Stimulated activated CD8-positive, alpha-beta memory T cell treated with anti-CD3 and anti-CD28 coated beads, Interleukin-15, amount 100 ng/mL, for 48 hours (primary cell): Measurements from ENCODE around the gene AGO3.
"Not testable (repeated sequence)": the region's sequence is repeated elsewhere in the genome, so short reads cannot be mapped to it uniquely, and the experiment has no call there.

Experiments
- DNase-seq, 2 donors: peaks; one replicate each; pipeline ENCODE4 v3.0.0-alpha.2; 2020; ENCODE audit warnings: low read depth in 2 of 2

Gene AGO3

DNA sequence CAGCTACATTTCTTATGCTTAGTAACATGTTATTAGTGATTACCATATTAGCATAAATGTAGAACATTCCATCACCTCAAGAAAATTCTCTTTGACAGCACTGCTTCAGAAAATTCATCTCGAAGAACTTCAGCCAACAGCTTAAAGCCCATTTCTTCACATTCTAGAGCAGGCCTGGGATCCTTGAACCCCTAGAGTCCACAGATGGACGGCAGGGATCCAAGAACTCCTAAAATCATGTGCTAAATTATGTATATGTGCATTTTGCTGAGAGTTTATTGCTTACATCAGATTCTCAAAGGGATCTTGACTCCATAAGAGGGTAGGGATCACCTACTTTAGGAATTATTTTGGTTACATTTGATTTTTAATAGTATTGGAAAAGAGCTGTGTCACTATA, 76.8 kb downstream of the AGO3 start:
- DNase-seq = no peak

DNA sequence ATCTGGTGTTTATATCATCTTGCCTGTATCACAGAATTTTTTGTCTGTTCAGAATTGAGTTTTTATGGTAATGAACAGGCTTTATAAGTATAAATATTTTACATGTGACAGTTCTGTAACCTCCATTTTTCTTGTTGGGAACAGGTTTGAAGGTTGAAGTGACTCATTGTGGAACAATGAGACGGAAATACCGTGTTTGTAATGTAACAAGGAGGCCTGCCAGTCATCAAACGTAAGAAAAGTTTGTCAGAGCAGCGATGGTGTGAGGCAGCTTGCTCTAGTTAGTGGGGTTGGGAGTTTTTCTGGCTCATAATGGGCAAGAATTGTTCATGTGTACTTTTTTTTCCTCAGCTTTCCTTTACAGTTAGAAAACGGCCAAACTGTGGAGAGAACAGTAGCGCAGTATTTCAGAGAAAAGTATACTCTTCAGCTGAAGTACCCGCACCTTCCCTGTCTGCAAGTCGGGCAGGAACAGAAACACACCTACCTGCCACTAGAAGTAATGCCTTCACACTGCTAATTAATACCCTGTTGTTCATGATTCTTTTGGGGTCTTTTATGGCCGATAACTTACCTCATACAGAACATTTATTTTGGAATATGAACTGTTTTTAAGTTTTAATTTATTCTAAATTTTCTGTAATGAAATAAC, 77.8 kb downstream of the AGO3 start:
- no peak for DNase-seq

DNA sequence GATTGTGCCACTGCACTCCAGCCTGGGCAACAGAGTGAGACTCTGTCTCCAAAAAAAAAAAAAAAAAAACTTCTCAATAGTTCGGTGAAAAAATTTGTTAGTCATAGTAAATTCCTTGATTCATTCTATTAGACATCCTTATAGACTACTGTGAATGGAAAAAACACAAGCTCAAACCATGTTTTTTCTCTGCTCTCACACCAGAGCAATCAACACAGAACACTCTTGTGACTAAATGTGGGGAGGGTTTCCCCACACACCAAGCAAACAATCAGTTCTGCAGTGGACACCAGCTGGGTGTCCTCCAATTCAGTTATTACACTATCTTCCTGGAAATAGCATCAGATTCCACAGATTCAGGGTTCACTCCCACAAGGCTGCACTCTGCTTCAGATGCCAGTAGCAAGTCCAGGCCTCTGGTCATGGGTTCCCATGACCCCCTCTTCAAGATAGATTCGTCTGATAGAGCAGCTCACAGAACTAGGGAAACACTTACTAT, 83.9 kb downstream of the AGO3 start:
- DNase-seq = no peak

DNA sequence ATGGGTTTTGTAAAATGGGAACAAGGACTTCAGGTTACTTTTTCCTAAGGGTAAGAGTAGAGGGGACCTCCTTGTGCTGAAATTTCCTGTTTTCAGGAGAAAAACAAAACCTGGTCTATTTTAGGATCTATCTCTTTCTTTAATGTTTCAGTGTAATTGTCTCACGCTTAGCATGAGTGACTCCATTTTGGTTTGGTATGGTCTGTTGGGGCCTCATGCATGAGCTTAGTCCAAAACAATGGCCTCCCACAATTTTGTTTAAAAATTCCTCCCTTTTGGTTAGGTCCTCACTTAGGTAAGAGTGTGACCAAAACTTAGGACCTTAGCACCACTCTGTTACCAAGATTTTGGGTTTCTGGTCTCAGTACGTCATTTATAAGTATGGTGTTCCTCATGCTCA, 85.8 kb downstream of the AGO3 start:
- DNase-seq = no peak

DNA sequence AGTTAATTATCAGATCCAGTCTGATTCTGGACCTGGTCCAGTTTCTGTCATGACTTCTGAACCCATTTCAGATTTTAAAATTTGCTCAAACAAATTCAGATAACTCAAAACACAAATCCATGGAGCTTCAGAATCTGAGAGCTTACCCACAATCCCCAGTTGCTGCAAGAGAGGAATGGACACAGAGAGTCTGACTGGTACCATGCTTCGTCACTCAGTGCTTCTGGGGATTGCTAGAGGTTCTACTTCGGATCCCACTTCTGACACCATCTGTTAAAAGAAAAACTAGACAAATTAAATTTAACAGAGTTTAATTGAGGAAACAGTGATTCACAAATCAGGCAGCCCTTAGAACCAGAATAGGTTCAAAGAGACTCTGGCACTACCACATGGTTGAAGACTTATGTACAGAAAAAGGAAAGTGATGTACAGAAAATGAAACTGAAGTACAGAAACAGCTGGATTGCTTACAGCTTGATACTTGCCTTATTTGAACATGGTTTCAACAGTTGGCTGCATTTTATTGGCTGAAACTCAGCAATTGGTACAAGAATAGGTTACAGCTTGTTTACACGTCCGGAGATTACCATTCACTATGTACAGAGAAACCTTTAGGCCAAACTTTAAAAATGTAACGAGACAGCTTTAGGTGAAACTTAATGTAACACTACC, 92.3 kb downstream of the AGO3 start:
- no peak for DNase-seq

DNA sequence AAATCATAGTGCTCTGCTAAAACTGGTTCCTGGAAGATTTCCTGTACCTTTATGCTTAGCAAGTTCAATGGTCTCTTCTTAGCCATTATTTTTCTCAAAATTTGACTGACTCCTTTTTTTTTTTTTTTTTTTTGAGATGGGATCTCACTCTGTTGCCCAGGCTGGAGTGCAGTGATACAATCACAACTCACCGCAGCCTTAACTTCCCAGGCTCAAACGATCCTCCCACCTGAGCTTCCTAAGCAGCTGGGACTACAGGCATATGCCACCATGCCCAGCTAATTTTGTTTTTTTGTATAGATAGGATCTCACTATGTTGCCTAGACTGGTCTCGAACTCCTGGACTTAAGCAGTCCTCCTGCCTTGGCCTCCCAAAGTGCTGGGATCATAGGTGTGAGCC, 93.1 kb downstream of the AGO3 start:
- DNase-seq = not testable (repeated sequence)

DNA sequence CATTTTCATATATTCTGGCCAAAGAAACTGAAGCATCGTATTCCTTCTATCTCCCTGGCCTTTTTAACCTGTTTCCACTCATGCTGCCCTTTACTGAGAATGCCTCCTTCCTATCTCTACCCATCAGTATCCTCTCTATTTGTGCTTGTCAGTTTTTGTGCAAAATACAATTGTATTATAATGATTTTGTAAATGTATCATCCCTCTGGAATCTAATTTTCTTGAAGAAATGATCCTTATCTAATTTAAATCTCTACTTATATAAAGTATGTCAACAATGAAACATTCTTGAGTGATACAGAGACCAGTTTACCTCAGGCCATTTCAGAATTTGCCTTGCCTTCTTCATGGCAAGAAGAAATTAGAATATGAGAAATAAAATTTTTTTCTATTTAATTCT, 93.9 kb downstream of the AGO3 start:
- no peak for DNase-seq

DNA sequence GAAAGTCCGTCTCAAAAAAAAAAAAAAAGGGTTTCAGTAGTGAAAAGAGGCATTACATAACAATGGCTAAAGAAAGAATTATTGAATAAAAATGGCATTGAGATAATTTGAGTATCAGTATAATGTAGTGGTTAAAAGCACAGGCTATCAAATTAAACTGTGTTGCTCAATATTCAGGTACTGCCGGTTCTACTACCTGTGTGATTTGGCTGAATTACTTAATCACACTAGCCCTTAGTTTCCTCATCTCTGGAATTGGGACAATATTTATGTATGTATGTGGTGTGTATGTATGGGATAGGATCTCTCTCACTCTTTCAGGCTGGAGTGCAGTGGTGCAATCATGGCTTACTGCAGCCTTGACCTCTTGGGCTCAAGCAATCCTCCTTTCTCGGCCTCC, 96.9 kb downstream of the AGO3 start:
- no peak for DNase-seq

DNA sequence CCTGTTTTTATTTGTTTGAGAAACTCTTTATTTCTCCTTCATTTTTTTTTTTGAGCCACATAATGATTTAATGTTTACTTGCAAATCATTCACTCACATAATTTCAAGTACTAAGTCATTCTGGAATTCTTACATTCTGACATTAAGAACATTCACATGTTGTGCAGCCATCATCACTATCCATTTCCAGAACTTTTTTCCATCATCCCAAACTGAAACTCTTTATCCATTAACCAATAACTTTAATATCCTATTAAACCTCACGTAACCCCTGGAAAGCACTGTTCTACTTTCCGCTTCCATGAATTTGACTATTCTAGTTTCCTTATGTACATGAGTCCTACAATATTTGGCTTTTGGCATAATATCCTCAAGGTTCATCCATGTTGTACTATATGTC, 100.5 kb downstream of the AGO3 start:
- DNase-seq = no peak

DNA sequence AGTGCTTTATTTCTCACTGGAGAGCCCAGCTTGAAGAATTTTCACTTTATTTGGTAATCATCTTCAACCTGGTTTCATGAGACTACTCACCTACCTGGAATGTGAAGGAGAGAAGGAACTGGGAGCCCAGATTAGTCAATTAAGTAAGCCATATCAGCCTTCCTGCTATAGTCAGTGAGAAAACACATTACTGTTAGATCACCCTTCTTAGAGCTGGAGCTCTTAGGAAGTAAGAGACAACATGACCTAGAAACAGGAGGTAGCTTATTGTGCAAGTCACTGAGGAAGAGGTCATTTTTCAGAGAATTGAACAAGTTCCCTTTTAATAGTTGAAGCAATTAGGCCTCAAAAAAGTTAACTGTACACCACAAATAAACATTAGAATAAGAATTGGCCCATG, 103.8 kb downstream of the AGO3 start:
- DNase-seq = no peak

DNA sequence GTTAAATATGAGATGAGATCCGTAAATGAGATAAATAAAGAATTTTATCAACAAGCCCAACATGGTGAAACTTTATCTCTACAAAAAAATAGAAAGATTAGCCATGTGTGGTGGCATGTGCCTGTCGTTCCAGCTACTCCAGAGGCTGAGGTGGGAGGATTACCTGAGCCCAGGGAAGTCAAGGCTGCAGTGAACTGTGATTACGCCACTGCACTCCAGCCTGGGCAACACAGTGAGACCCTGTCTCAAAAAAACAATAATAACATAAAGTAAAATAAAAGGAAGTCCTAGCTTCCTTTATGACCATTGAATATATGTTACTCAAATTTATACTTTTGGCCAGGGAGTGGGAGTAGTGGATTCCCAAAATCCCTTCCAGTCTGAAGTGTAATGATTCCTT, 104.2 kb downstream of the AGO3 start:
- no peak for DNase-seq

DNA sequence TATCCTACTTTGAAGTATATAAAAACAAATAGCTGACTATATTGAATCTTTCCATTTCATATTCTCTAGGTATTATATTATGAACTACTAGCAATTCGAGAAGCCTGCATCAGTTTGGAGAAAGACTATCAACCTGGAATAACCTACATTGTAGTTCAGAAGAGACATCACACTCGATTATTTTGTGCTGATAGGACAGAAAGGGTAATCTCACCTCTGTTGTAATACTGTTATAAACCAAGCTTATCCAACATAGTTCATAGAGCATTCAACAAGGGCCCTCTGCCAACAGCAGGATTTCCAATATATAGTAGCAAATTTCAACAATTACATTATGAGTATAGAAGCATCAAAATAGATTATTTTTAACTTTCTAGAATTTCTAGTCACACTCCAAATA, 109.3 kb downstream of the AGO3 start:
- DNase-seq = no peak

DNA sequence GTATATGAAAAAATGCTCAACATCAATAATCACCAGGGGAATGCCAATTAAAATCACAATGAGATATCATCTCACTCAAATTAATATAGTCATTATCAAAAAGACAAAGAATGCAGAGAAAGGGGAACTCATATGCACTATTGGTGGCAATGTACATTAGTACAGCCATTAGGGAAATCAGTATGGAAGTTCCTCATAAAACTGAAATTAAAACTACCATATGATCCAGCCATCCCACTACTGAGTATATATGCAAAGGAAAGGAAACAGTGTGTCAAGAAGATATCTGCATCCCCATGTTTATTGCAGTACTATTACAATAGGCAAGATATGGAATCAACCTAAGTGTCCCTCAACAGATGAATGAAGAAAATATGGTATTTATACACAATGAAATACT, 120.9 kb downstream of the AGO3 start:
- DNase-seq = no peak

DNA sequence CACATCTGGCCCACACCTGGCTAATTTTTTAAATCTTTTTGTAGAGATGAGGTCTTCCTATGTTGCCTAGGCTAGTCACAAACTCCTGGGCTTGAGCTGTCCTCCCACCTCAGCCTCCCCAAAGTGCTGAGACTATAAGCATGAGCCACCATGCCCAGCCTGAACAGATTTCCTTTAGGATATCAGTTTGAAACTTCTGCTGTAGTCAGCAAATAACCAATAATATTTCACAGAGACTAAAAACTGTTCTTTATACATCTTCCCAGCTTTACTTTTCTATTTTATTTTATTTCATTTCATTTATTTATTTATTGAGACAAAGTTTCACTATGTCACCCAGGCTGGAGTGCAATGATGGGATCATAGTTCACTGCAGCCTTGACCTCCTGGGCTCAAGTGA, 123.1 kb downstream of the AGO3 start:
- no peak for DNase-seq

DNA sequence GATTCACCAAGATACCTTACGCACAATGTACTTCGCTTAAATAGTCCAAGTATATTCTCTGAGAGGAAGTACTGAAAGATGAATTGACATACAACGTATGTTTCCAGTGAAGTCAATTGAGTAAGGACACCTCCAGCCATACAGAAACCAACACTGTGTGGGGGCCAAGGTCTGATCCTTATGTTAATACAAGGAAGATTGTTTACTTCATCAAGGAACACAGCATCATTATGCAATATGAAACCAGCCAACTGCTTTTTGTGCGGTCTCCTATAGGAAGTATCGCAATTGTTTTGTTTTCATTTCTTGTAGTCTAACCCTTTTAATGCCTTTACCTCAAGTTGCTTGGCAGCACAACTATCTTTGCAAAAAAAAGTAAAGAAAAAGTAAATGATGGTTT, 124.8 kb downstream of the AGO3 start:
- DNase-seq = no peak

DNA sequence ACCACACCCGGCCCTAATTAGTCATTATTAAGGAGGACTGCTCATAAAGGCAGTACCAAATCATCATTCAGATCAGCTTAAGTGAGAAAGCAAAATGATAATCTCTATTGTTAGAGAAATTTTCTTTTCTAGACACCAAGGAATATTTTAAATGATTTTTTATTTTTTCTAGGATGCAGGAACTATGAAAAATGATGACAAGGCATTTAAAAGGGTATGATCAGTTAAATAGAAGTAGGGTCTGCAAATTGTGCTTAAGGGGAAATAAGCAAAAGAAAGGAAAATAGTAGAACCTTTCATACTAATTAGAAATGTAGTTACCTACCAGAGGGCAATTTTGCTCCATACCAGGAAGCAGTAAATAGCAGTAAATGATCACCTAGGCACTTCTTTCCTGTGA, 131.4 kb downstream of the AGO3 start:
- no peak for DNase-seq

DNA sequence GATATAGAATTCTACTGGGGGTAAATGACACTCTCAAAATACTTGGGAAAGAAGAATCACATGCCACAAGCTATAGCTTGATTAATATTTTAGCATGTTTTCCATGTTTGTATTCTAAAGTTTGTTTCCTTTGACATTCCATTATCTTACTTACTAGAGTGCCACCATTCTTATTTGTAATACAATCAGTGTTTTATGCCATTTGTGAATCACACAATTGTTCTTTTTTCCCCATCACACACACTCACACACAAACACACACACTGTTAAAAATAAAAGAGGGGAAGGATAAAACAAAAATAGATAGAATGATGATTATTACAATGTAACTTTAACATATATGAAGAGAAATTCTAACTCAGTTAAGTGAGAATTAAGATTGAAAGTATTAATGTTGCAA, 137.0 kb downstream of the AGO3 start:
- no peak for DNase-seq

DNA sequence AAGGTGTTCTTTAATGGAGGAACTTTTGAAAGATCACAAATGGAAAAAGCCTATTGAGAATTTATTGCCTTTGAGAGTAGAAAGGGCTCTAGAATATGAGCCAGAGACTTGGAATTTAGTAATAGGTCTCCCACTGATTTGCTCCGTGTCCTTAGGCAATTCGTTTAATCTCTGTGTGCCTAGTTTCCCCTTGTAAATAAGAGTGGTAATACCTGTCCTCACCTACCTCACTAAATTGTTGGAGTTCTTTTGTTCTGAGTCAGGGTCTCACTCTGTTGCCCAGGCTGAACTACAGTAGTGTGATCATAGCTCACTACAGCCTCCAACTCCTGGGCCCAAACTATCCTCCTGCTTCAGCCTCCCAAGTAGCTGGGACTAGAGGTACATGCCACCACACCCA, 138.0 kb downstream of the AGO3 start:
- DNase-seq = no peak

DNA sequence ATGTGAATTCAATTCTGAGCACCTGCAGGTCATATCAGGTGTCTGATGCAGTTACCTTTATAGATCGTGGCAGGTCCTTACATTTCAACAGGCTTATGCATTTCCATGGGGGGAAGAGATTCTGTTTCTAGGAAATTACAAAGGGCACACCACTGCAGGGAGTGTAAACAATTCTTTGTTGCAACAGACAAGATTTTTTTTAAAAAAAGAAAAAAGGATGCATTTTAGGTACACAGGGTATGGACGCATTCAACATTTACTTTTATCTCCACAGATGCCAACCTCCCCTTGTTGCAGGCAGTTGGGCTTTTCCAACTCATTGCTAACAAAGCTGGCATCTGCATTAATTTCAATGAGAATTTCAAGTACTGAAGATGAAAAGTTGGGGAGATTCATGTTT, 139.4 kb downstream of the AGO3 start:
- no peak for DNase-seq

DNA sequence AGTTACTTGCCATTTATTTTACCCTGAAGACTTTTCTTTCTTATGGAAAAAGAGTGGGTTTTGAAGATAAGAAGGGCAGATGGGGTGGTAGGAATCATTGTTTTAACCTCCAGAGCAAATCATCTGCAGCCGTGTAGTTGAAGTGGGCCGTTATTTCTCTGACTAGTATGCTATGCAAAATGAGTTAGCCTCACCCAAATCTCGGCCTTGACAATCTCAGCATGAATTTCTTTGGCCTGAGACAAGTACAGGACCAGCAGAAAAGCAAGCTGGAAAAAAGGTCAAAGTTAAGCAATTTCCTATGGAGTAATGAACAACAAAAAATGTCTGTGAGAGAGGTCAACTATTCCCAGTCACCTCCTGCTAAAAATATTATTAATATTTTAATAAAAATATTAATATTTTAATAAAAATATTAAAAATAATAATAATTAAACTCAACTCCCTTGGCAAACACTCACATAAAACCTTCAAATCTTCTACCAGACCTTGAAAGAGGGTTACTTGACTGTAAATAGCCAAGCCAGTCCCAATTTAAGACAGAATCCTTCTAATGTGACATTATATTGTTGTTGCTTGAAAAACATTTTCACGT, 146.2 kb downstream of the AGO3 start:
- no peak for DNase-seq

DNA sequence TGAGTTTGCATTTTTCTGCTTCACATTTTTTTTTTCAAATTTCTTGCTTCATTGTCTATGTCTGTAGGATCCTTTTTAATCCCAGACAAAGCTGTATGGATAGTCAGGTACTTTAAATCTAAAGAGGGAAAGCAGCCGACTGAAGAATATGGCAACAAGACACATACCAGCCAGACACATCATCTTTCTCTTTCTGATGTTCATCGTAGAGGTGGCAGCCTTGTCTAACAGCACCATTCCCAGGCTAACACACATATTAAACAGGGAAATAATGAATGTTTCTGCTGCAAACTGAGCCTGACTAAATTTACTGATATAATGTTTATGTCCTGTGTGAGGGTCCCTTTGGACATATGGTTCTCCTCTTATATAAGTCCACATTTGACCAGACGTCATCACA, 149.3 kb downstream of the AGO3 start:
- DNase-seq = no peak

DNA sequence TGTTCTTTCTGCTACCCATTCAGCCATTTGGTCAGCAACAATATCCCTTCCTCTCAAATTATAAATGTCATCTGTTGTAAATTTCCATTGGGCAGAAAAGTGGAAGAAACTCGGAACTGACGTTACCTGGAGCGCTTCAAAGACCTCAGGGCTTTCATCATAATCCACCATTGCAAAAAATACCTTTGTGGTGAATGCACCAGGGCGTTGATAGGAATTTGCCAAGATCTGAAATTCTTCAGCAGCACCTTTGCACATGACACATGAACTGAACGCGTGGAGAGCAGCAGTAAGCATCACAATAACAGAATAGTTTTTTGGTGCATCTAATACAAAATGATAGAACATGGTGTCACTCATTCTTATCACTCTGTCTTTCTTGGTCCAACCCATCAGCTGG, 149.9 kb downstream of the AGO3 start:
- no peak for DNase-seq

DNA sequence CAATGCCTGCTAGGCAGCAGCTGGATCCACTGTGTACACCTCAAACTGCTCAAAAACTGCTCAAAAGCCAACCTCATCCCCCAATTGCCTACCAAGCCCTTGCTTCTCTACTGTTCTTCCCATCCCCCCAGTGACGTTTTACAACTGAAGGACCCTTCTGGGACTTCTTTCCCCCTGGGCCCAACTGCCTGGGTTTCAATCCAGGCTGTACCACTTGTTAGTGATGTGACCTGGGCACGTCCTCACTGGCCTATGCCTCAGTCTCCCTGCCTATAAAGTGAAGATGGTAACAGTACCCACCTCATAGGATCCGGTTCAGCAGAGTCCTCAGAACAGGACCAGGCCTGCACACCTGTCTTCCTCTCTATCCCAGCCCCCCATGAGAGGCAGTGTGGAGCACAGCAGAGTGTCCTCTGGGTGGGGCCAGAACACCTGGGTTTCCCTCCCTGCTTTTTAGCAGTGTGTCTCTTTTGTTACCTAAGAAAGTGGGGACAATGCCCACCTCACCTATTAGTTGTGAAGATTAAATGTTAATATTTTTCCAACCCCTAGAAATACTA, 151.1 kb downstream of the AGO3 start:
- no peak for DNase-seq
